IMR-90 (cell line): ENCODE results near the gene PRKAR1B. TPM values are rescaled to one million over a fixed set of nuclear protein-coding genes. Genes with fewer than 3 reads are reported as not detected.

Source experiments
- ATAC-seq: fragments of 200-7000 bp; cut with Tn5 transposase; 2 replicates; pipeline ENCODE4 v1.9.1; 2020; ENCODE audit warnings: low read depth, mild to moderate bottlenecking, moderate library complexity
- BruUV-seq: library from RNA; stranded (reverse); fragments of 400-500 nt; replicated peaks from 2 replicates; lab custom pipeline; 2021; lab: Mats Ljungman, UMichigan
- CTCF ChIA-PET: fragments of 300-600 bp; formaldehyde crosslinking; extraction: SDS; loops from one replicate; lab custom pipeline; 2021; ENCODE audit warnings: antibody characterized with exemption; lab: Yijun Ruan, JAX
- POLR2A ChIA-PET: fragments of 300-600 bp; sonication (Branson Sonifier 250); formaldehyde crosslinking; loops from one replicate; lab custom pipeline; 2022; ENCODE audit warnings: antibody characterized with exemption; ENCODE audit not compliant: unreplicated experiment; lab: Charles Lee
- DNase-seq: peaks from one replicate; pipeline ENCODE4 v3.0.0; 2013
- H2AFZ ChIP-seq: replicated peaks from 2 replicates; pipeline ENCODE3; 2013; ENCODE audit warnings: low read length, mild to moderate bottlenecking; ENCODE audit not compliant: poor library complexity
- H2AK5ac ChIP-seq: 2 replicates; pipeline ENCODE4 v1.6.1; 2013; ENCODE audit warnings: low read depth, low read length, inconsistent platforms
- H2AK9ac ChIP-seq: replicated peaks from 2 replicates; pipeline ENCODE3; 2013; ENCODE audit warnings: mild to moderate bottlenecking, low read depth, low read length, moderate library complexity; ENCODE audit not compliant: poor library complexity
- H2BK120ac ChIP-seq: 2 replicates; pipeline ENCODE4 v1.6.1; 2013; ENCODE audit warnings: low read depth, low read length, inconsistent platforms
- H2BK15ac ChIP-seq: 3 replicates; pipeline ENCODE4 v1.6.1; 2013; ENCODE audit warnings: low read depth, low read length, inconsistent platforms
- H2BK20ac ChIP-seq: 2 replicates; pipeline ENCODE4 v1.6.1; 2013; ENCODE audit warnings: low read depth, mild to moderate bottlenecking, inconsistent platforms, low read length, moderate library complexity
- H2BK5ac ChIP-seq: 2 replicates; pipeline ENCODE4 v1.6.1; 2013; ENCODE audit warnings: mild to moderate bottlenecking, low read depth, low read length, inconsistent platforms; ENCODE audit not compliant: poor library complexity, severe bottlenecking
- H3K14ac ChIP-seq: replicated peaks from 2 replicates; pipeline ENCODE4 v1.6.1; 2013; ENCODE audit warnings: low read depth, low read length, inconsistent platforms
- H3K18ac ChIP-seq: 2 replicates; pipeline ENCODE4 v1.6.1; 2013; ENCODE audit warnings: low read depth, low read length, control low read depth
- H3K23ac ChIP-seq: 2 replicates; pipeline ENCODE4 v1.6.1; 2013; ENCODE audit warnings: low read depth, low read length, inconsistent platforms
- H3K27ac ChIP-seq: 2 replicates; pipeline ENCODE4 v1.5.1; 2013; ENCODE audit warnings: mild to moderate bottlenecking, control low read depth, low read length; ENCODE audit not compliant: insufficient read depth
- H3K27me3 ChIP-seq: 2 replicates; pipeline ENCODE4 v1.6.1; 2013; ENCODE audit warnings: low read length; ENCODE audit not compliant: control insufficient read depth, insufficient read depth
- H3K36me3 ChIP-seq: 2 replicates; pipeline ENCODE4 v1.6.1; 2013; ENCODE audit warnings: low read length, mixed read lengths; ENCODE audit not compliant: control insufficient read depth, insufficient read depth
- H3K4ac ChIP-seq: 2 replicates; pipeline ENCODE4 v1.6.1; 2013; ENCODE audit warnings: low read depth, low read length, inconsistent platforms
- H3K4me1 ChIP-seq: 2 replicates; pipeline ENCODE4 v1.6.1; 2013; ENCODE audit warnings: low read length, mixed read lengths; ENCODE audit not compliant: control insufficient read depth, insufficient read depth
- H3K4me2 ChIP-seq: 2 replicates; pipeline ENCODE4 v1.6.1; 2013; ENCODE audit warnings: low read depth, mild to moderate bottlenecking, control low read depth, low read length, moderate library complexity
- H3K4me3 ChIP-seq: 2 replicates; pipeline ENCODE4 v1.5.1; 2013; ENCODE audit warnings: low read depth, mild to moderate bottlenecking, control low read depth, low read length, moderate library complexity; ENCODE audit not compliant: insufficient read depth
- H3K56ac ChIP-seq: 2 replicates; pipeline ENCODE4 v1.6.1; 2013; ENCODE audit warnings: low read length, inconsistent platforms; ENCODE audit not compliant: insufficient read depth; ENCODE audit errors: extremely low read depth
- H3K79me1 ChIP-seq, 2 experiments: 2 replicates each; pipeline ENCODE4 v1.6.1; 2013; ENCODE audit warnings: low read length in 2 of 2, inconsistent platforms in 1 of 2, low read depth in 1 of 2
- H3K9ac ChIP-seq: 2 replicates; pipeline ENCODE4 v1.6.1; 2013; ENCODE audit warnings: low read depth, low read length, control low read depth
- H3K9me1 ChIP-seq: 2 replicates; pipeline ENCODE4 v1.6.1; 2013; ENCODE audit warnings: low read length, inconsistent platforms; ENCODE audit not compliant: insufficient read depth
- H3K9me3 ChIP-seq: 2 replicates; pipeline ENCODE4 v1.6.1; 2013; ENCODE audit warnings: low read length; ENCODE audit not compliant: control insufficient read depth, insufficient read depth
- H4K20me1 ChIP-seq: 2 replicates; pipeline ENCODE4 v1.6.1; 2013; ENCODE audit warnings: low read length, inconsistent platforms; ENCODE audit not compliant: insufficient read depth
- H4K5ac ChIP-seq: 2 replicates; pipeline ENCODE4 v1.6.1; 2013; ENCODE audit warnings: mild to moderate bottlenecking, low read depth, low read length, control low read depth
- H4K8ac ChIP-seq, 2 experiments: 2 replicates each; pipeline ENCODE4 v1.6.1; 2013; ENCODE audit warnings: low read depth in 2 of 2, low read length in 2 of 2, control low read depth in 1 of 2, inconsistent platforms in 1 of 2
- H4K91ac ChIP-seq: 2 replicates; pipeline ENCODE4 v1.6.1; 2013; ENCODE audit warnings: low read depth, low read length, inconsistent platforms; ENCODE audit not compliant: insufficient read depth
- BHLHE40 ChIP-seq: fragments of 150-350 bp; IDR thresholded peaks from 2 replicates; pipeline ENCODE4 v1.6.1; 2016; ENCODE audit warnings: mild to moderate bottlenecking, low read depth, low read length
- CEBPB ChIP-seq: IDR thresholded peaks from 2 replicates; pipeline ENCODE4 v1.6.1; 2012; ENCODE audit warnings: low read depth, low read length, improper control_type of control experiment
- FOS ChIP-seq: fragments of 150-350 bp; IDR thresholded peaks from 2 replicates; pipeline ENCODE4 v1.6.1; 2016; ENCODE audit warnings: low read depth, low read length
- MAZ ChIP-seq: IDR thresholded peaks from 2 replicates; pipeline ENCODE4 v1.6.1; 2012; ENCODE audit warnings: low read depth, mild to moderate bottlenecking, low read length, improper control_type of control experiment, moderate library complexity, borderline replicate concordance
- MXI1 ChIP-seq: IDR thresholded peaks from 2 replicates; pipeline ENCODE4 v1.6.1; 2012; ENCODE audit warnings: low read depth, mild to moderate bottlenecking, low read length, moderate library complexity, borderline replicate concordance
- NFE2L2 ChIP-seq: fragments of 150-350 bp; IDR thresholded peaks from 2 replicates; pipeline ENCODE4 v1.6.1; 2016; ENCODE audit warnings: low read depth, mild to moderate bottlenecking, low read length
- POLR2A ChIP-seq: IDR thresholded peaks from 2 replicates; pipeline ENCODE4 v1.6.1; 2012; ENCODE audit warnings: mild to moderate bottlenecking, low read depth, low read length
- RFX5 ChIP-seq: IDR thresholded peaks from 2 replicates; pipeline ENCODE4 v1.8.0; 2012; ENCODE audit warnings: low read depth, mild to moderate bottlenecking, low read length, moderate library complexity
- WGBS, 2 experiments: methylation state at CpG; one replicate each; pipeline versions ENCODE4 v1.1.5 to v1.1.7; 2013; ENCODE audit warnings: missing lambda C conversion rate in 2 of 2; ENCODE audit not compliant: insufficient read length in 1 of 2; ENCODE audit errors: extremely low coverage in 2 of 2; 5-methylcytosine and 5-hydroxymethylcytosine counted together
- dilution Hi-C: fragments of 300-500 bp; cut with HindIII; formaldehyde crosslinking; loops from one replicate; pipeline ENCODE4 v1.14.3; 2018; ENCODE audit warnings: low sequenced_read_pairs; ENCODE audit not compliant: unreplicated experiment
- in situ Hi-C: fragments of 300-500 bp; cut with MboI; formaldehyde crosslinking; loops from 3 replicates; pipeline ENCODE4 v1.14.3; 2019; ENCODE audit warnings: low sequenced_read_pairs, inconsistent platforms, mixed read lengths
- intact Hi-C: fragments of 100-400 bp; cut with micrococcal nuclease; formaldehyde crosslinking; loops from 2 replicates; pipeline ENCODE4 v1.10.0; 2022
- polyA plus RNA-seq, 3 experiments: library from polyadenylated mRNA; depleted of rRNA; stranded (reverse); fragments of >200 nt; gene quantifications; 2 replicates each; pipeline ENCODE4 v1.2.3, GENCODE V29; 2012; ENCODE audit warnings: low replicate concordance in 1 of 3
- total RNA-seq: library from RNA; depleted of rRNA; stranded (reverse); fragments of >200 nt; gene quantifications from 2 replicates; pipeline ENCODE4 v1.2.3, GENCODE V29; 2012
- TF ChIP-seq, protein P1 (sequence below): conservative IDR thresholded peaks from 2 replicates; pipeline ENCODE4 v1.5.1; 2012; ENCODE audit warnings: mild to moderate bottlenecking, low read depth, low read length, improper control_type of control experiment
- TF ChIP-seq, protein P2 (sequence below): fragments of 150-350 bp; IDR thresholded peaks from 2 replicates; pipeline ENCODE4 v1.6.1; 2017; ENCODE audit warnings: mild to moderate bottlenecking, antibody characterized with exemption, low read length, low read depth

The PRKAR1B gene
- total and polyA plus RNA-seq, 2 of the 4 experiments (the other 2 are of a cell fraction): 15.2 to 20.2 TPM

DNA sequence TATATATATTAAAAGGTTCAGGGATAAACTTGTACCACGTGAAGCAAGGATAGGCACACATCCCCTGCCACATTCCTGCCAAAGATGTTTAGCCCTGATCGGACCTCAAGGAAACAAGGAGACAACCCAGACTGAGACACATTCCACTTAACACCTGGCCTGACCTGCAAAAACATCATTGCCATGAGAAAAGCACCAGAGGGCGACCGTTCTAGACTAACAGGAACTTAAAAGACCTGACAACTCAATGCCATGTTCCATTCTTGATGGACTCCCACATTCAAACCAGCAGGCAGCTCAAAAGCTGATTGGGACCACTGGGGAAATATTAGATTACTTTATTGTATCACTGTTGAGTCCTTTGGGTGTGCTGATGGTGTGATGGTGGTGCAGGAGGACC lies 199.4 kb downstream of the PRKAR1B start:
- Histone ChIP-seq H3K56ac (no peak overlapping the region), H4K5ac (no peak overlapping the region), H3K4ac (no peak overlapping the region), H3K79me1 (no peaks in the 10 kb centered on the region), H3K9me1 (no peaks in the 10 kb centered on the region), H3K9ac (no peak overlapping the region), H3K18ac (no peak overlapping the region), H3K23ac (no peak overlapping the region), H3K14ac (no peak overlapping the region), H3K27ac (no peak overlapping the region), H2BK15ac (no peak overlapping the region), H2AFZ (no peak overlapping the region), H4K91ac (no peak overlapping the region), H2BK5ac (no peak overlapping the region), H2AK5ac (no peak overlapping the region), H3K4me1 (no peaks in the 10 kb centered on the region), H4K8ac (no peak overlapping the region), H2BK20ac (no peak overlapping the region), H2AK9ac (no peak overlapping the region), H3K4me2 (no peak overlapping the region), H2BK120ac (no peak overlapping the region), H3K9me3 (0 out of 2 replicates have a peak, but pooled peaks cover 3% of the 10 kb centered on the region), H3K36me3 (no peaks in the 10 kb centered on the region), H3K27me3 (peaks cover 35% of the 10 kb centered on the region), H4K20me1 (no peaks in the 10 kb centered on the region), H3K4me3 (no peak overlapping the region)
- ChIA-PET CTCF (no interaction called here), POLR2A (no interaction called here)
- dilution Hi-C loops: no loop called here
- no TSS peak for BruUV-seq
- WGBS, 2 experiments: 100% methylated on average over 1 of the region's 4 CpGs; no CpG with 5 or more reads in 1 of the 2 experiments
- DNase-seq (no peak), ATAC-seq (no peak)
- intact Hi-C loops: no loop called here
- TF ChIP-seq FOS: no peak
- no peak for TF ChIP-seq CEBPB
- TF ChIP-seq MXI1: no peak
- no peak for TF ChIP-seq POLR2A
- TF ChIP-seq NFE2L2: no peak
- no peak for TF ChIP-seq MAZ
- no peak for TF ChIP-seq BHLHE40
- no peak for TF ChIP-seq RFX5
- TF ChIP-seq, protein P1, sequence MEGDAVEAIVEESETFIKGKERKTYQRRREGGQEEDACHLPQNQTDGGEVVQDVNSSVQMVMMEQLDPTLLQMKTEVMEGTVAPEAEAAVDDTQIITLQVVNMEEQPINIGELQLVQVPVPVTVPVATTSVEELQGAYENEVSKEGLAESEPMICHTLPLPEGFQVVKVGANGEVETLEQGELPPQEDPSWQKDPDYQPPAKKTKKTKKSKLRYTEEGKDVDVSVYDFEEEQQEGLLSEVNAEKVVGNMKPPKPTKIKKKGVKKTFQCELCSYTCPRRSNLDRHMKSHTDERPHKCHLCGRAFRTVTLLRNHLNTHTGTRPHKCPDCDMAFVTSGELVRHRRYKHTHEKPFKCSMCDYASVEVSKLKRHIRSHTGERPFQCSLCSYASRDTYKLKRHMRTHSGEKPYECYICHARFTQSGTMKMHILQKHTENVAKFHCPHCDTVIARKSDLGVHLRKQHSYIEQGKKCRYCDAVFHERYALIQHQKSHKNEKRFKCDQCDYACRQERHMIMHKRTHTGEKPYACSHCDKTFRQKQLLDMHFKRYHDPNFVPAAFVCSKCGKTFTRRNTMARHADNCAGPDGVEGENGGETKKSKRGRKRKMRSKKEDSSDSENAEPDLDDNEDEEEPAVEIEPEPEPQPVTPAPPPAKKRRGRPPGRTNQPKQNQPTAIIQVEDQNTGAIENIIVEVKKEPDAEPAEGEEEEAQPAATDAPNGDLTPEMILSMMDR: no peak
- TF ChIP-seq, protein P2, sequence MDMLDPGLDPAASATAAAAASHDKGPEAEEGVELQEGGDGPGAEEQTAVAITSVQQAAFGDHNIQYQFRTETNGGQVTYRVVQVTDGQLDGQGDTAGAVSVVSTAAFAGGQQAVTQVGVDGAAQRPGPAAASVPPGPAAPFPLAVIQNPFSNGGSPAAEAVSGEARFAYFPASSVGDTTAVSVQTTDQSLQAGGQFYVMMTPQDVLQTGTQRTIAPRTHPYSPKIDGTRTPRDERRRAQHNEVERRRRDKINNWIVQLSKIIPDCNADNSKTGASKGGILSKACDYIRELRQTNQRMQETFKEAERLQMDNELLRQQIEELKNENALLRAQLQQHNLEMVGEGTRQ: no peak
- in situ Hi-C loops: no loop called here
